ENCODE data around the gene OPCML. TPM values are rescaled to one million over a fixed set of nuclear protein-coding genes. Genes with fewer than 3 reads are reported as not detected.

Gene OPCML
- total and polyA plus RNA-seq, 4 donors = under 0.01 to 0.01 TPM; not detected in 2

DNA sequence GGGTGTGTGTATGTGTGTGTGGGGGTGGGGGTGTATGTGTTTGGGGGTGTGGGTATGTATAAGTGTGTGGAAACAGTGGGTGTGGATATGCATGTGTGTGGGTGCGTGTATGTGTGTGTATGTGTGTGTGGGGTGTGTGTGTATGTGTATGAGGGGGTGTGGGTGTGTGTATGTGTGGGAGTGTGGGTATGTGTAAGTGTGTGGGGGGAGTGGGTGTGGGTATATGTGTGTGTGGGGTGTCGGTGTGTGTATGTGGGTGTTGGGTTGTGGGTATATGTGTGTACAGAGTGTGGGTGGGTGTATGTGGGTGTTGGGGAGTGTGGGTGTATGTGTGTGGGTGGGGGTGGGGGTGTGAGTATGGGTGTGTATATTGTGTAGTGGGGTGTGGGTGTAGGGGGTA is 206.0 kb downstream of the OPCML start:
- peaks cover 0 to 9% (median 0%) of the 10 kb centered on the region in 4 donors for H3K27me3 ChIP-seq (ENCODE audit: control insufficient read depth in 4 of 4, insufficient read depth in 4 of 4, low read length in 3 of 4)
- no peak overlapping the region for H3K9ac ChIP-seq (ENCODE audit: low read depth in 1 of 2, low read length in 2 of 2)
- H3K27ac ChIP-seq (ENCODE audit: low read depth in 1 of 2, low read length in 2 of 2) = no peak overlapping the region
- DNase-seq (ENCODE audit: low spot score) = no peak
- H3K36me3 ChIP-seq (ENCODE audit: control insufficient read depth in 4 of 4, insufficient read depth in 3 of 4, low read depth in 1 of 4, low read length in 3 of 4) = no peaks in the 10 kb centered on the region
- H3K4me1 ChIP-seq (ENCODE audit: control insufficient read depth in 4 of 4, insufficient read depth in 4 of 4, low read length in 3 of 4) = no peaks in the 10 kb centered on the region
- no peaks in the 10 kb centered on the region for H3K9me3 ChIP-seq (ENCODE audit: control insufficient read depth in 4 of 4, low read length in 3 of 4)
- no peak overlapping the region for H3K4me3 ChIP-seq (ENCODE audit: low read depth in 1 of 3, low read length in 3 of 3)
- WGBS = 91% methylated on average over 2 of the region's 2 CpGs
- TF ChIP-seq GABPA (IDR thresholded peaks at IDR 0.05 in 1 of 2, conservative IDR thresholded peaks at IDR 0.05 in 1 of 2) (no peak), HNF4G (IDR thresholded peaks at IDR 0.05) (no peak), EGR1 (IDR thresholded peaks at IDR 0.05; ENCODE audit: low read depth in 2 of 2) (no peak), RAD21 (IDR thresholded peaks at IDR 0.05) (no peak), HNF4A (conservative IDR thresholded peaks at IDR 0.05) (no peak)
- TF ChIP-seq, protein P1, sequence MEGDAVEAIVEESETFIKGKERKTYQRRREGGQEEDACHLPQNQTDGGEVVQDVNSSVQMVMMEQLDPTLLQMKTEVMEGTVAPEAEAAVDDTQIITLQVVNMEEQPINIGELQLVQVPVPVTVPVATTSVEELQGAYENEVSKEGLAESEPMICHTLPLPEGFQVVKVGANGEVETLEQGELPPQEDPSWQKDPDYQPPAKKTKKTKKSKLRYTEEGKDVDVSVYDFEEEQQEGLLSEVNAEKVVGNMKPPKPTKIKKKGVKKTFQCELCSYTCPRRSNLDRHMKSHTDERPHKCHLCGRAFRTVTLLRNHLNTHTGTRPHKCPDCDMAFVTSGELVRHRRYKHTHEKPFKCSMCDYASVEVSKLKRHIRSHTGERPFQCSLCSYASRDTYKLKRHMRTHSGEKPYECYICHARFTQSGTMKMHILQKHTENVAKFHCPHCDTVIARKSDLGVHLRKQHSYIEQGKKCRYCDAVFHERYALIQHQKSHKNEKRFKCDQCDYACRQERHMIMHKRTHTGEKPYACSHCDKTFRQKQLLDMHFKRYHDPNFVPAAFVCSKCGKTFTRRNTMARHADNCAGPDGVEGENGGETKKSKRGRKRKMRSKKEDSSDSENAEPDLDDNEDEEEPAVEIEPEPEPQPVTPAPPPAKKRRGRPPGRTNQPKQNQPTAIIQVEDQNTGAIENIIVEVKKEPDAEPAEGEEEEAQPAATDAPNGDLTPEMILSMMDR (IDR thresholded peaks at IDR 0.05; ENCODE audit: low read depth, low read length, missing input control) = no peak
- TF ChIP-seq, protein P2, sequence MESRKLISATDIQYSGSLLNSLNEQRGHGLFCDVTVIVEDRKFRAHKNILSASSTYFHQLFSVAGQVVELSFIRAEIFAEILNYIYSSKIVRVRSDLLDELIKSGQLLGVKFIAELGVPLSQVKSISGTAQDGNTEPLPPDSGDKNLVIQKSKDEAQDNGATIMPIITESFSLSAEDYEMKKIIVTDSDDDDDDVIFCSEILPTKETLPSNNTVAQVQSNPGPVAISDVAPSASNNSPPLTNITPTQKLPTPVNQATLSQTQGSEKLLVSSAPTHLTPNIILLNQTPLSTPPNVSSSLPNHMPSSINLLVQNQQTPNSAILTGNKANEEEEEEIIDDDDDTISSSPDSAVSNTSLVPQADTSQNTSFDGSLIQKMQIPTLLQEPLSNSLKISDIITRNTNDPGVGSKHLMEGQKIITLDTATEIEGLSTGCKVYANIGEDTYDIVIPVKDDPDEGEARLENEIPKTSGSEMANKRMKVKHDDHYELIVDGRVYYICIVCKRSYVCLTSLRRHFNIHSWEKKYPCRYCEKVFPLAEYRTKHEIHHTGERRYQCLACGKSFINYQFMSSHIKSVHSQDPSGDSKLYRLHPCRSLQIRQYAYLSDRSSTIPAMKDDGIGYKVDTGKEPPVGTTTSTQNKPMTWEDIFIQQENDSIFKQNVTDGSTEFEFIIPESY (IDR thresholded peaks at IDR 0.05) = no peak

DNA sequence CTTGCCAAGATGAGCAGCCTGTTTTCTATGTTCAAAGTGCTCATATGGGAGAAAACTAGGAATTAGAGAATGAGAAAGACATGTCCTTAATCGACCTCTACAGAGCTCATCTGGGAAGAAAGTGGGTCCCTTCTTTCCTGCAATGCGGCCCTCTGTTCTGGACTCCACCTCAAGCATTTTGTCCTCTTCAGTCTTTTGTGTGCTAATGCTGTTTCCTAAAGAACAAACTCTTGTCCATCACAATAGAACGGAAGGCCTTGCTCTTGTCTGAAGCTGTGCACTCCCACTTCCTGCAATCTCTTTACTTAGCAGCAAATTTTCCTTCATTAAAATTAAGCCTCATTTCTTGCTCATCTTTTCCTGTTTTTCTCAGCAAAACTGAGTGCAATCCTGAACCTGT is 206.6 kb downstream of the OPCML start:
- no peaks in the 10 kb centered on the region for H3K36me3 ChIP-seq (ENCODE audit: control insufficient read depth in 4 of 4, insufficient read depth in 3 of 4, low read depth in 1 of 4, low read length in 3 of 4)
- 57% methylated on average over 3 of the region's 3 CpGs for WGBS
- H3K27ac ChIP-seq (ENCODE audit: low read depth in 1 of 2, low read length in 2 of 2) = no peak overlapping the region
- no peaks in the 10 kb centered on the region for H3K4me1 ChIP-seq (ENCODE audit: control insufficient read depth in 4 of 4, insufficient read depth in 4 of 4, low read length in 3 of 4)
- peaks cover 0 to 9% (median 0%) of the 10 kb centered on the region in 4 donors for H3K27me3 ChIP-seq (ENCODE audit: control insufficient read depth in 4 of 4, insufficient read depth in 4 of 4, low read length in 3 of 4)
- DNase-seq (ENCODE audit: low spot score) = no peak
- H3K9ac ChIP-seq (ENCODE audit: low read depth in 1 of 2, low read length in 2 of 2) = no peak overlapping the region
- no peak overlapping the region for H3K4me3 ChIP-seq (ENCODE audit: low read depth in 1 of 3, low read length in 3 of 3)
- TF ChIP-seq YY1 (IDR thresholded peaks at IDR 0.05) (no peak), RAD21 (IDR thresholded peaks at IDR 0.05) (no peak), GABPA (IDR thresholded peaks at IDR 0.05 in 1 of 2, conservative IDR thresholded peaks at IDR 0.05 in 1 of 2) (no peak), FOXA2 (IDR thresholded peaks at IDR 0.05) (no peak), EGR1 (IDR thresholded peaks at IDR 0.05; ENCODE audit: low read depth in 2 of 2) (no peak), TAF1 (conservative IDR thresholded peaks at IDR 0.05) (no peak), HNF4A (conservative IDR thresholded peaks at IDR 0.05) (no peak)
- TF ChIP-seq, protein P3, sequence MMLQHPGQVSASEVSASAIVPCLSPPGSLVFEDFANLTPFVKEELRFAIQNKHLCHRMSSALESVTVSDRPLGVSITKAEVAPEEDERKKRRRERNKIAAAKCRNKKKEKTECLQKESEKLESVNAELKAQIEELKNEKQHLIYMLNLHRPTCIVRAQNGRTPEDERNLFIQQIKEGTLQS (IDR thresholded peaks at IDR 0.05) = no peak
- TF ChIP-seq, protein P4, sequence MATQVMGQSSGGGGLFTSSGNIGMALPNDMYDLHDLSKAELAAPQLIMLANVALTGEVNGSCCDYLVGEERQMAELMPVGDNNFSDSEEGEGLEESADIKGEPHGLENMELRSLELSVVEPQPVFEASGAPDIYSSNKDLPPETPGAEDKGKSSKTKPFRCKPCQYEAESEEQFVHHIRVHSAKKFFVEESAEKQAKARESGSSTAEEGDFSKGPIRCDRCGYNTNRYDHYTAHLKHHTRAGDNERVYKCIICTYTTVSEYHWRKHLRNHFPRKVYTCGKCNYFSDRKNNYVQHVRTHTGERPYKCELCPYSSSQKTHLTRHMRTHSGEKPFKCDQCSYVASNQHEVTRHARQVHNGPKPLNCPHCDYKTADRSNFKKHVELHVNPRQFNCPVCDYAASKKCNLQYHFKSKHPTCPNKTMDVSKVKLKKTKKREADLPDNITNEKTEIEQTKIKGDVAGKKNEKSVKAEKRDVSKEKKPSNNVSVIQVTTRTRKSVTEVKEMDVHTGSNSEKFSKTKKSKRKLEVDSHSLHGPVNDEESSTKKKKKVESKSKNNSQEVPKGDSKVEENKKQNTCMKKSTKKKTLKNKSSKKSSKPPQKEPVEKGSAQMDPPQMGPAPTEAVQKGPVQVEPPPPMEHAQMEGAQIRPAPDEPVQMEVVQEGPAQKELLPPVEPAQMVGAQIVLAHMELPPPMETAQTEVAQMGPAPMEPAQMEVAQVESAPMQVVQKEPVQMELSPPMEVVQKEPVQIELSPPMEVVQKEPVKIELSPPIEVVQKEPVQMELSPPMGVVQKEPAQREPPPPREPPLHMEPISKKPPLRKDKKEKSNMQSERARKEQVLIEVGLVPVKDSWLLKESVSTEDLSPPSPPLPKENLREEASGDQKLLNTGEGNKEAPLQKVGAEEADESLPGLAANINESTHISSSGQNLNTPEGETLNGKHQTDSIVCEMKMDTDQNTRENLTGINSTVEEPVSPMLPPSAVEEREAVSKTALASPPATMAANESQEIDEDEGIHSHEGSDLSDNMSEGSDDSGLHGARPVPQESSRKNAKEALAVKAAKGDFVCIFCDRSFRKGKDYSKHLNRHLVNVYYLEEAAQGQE (IDR thresholded peaks at IDR 0.05) = no peak
- TF ChIP-seq, protein P1 (IDR thresholded peaks at IDR 0.05; ENCODE audit: low read depth, low read length, missing input control) = no peak
- TF ChIP-seq, protein P5, sequence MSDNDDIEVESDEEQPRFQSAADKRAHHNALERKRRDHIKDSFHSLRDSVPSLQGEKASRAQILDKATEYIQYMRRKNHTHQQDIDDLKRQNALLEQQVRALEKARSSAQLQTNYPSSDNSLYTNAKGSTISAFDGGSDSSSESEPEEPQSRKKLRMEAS (IDR thresholded peaks at IDR 0.05) = no peak
- no peaks in the 10 kb centered on the region for H3K9me3 ChIP-seq (ENCODE audit: control insufficient read depth in 4 of 4, low read length in 3 of 4)
